Measurements from ENCODE around the gene SCAMP4.
"Not testable (repeated sequence)": the region's sequence is repeated elsewhere in the genome, so short reads cannot be mapped to it uniquely, and the experiment has no call there.

Gene SCAMP4

DNA sequence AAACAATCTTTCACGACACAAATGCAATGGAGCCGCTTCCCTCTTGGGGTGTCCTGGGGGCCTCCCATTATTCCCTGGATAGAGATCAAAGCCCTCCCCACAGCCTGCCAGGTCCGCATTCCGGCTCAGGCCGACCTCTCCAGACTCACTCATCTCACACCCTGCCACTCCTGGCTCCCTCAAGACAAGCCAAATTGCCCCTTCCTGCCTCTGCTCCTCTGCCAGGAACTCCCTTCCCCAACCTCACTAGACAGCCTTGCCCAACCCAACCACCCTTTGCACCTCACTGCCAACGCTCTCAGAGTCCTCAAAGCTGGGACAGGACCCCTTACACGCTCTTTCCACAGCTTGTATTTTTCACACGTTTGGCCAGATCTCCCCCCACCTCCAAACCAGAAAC lies 21.4 kb upstream of the SCAMP4 start:
- no peak for DNase-seq

DNA sequence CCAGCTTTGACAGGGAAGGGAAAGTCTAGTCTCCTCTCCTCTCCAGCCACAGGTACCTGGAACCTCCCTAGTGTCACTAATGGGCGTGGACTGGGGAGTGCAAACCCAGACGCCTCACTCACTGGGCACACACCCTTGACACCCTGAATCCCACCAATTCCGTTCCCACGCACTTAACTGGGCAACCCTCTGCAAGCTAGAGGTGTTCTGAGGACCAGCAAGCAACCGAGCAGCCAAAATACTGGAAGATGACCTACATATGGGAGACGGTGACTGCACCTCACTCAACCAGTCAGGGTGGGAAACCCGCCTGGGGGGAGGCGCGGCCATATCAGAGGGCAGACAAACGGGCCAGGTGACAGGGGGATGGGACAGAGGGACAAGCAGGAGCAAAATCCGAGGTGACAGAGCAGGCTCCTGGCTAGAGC lies 20.9 kb upstream of the SCAMP4 start:
- no peak for DNase-seq

DNA sequence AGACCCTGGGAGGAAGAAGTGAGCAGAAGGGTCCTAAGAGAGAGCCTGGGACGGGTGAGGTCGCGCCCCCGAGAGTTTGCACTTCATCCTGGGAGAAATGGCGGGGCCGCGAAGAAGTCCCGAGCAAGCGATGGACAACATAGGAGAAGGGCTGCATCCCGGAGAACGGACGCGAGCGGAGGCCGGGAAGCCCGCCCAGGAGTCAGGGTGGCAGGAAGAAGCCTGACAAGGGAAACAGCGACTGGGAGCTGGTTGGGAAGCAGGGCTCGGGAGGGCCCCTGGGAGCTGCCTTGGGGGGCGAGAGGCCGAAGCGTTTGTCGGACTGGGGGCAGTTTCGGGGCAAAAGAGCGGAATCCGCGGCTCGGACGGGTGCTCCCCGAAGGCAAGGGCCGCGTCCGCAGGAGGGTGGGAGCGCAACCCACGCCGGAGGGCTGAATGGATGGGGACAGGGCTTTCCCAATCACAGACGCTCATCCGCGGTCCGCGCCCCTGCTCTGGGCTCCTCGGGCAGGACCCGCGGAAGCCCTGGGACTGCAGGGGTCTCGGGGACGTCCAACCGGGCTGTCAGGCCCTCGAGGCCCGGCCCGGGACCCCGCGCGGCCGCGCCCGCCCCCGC lies 20.4 kb upstream of the SCAMP4 start:
- DNase-seq, result no peak

DNA sequence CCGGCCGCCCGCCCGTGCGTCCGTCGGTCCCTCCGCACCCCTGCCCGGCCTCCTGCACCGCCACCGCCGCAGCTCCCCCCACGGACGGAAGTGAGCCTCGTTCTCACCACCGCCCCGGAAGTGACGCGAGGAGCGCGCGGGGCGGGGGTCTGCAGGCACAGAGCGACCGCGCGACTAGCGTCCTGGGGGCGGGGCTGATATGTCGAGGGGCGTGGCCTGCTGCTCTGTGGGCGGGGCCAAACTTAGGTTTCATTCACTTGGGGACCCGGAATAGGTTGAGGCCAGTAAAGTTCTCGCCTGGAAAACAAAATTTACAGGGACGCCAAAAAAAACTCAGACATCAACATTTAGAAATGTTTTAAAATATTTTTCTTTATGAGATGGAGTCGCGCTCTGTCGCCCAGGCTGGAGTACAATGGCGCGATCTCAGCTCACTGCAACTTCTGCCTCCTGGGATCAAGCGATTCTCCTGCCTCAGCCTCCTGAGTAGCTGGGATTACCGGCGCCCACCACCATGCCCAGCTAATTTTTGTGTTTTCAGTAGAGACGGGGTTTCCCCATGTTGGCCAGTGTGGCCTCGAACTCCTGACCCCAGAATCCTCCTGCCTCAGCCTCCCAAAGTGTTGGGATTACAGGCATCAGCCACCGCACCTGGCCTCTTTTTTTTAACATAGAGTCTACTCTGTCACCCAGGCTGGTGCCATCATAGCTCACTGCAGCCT lies 19.6 kb upstream of the SCAMP4 start, which contains the start of gene ABHD17A:
Gene ABHD17A, minus strand, starts transcription at position 99 of the 722 bp plus-strand sequence. CDS start 3,930 bp downstream, outside the sequence.
- DNase-seq, result peak; percentile 98

DNA sequence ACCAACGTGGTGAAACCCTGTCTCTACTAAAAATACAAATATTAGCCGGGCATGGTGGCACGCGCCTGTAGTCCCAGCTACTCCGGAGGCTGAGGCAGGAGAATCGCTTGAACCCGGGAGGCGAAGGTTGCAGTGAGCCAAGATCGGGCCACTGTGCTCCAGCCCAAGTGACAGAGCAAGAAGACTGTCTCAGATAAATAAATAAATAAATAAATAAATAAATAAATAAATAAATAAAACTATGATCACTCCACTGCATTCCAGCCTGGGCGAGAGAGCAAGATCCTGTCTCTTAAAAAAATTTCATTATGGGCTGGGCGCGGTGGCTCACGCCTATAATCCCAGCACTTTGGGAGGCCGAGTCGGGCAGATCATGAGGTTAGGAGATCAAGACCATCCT lies 18.8 kb upstream of the SCAMP4 start:
- not testable (repeated sequence) for DNase-seq

DNA sequence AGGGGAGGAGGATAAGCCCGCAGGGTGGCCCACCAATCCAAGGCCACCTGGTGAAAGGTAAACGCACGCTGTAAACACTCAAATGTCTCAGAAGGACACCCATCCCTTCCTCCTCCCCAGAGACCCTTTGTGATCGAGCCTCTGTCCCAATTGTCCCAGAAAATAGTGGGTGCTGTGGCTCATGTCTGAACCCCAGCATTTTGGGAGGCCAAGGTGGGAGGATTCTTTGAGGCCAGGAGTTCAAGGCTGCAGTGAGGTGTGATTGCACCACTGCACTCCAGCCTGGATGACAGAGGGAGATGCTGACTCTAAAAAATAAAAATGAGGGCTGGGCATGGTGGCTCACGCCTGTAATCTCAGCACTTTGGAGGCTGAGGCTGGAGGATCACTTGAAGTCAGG lies 16.8 kb upstream of the SCAMP4 start:
- no peak for DNase-seq

DNA sequence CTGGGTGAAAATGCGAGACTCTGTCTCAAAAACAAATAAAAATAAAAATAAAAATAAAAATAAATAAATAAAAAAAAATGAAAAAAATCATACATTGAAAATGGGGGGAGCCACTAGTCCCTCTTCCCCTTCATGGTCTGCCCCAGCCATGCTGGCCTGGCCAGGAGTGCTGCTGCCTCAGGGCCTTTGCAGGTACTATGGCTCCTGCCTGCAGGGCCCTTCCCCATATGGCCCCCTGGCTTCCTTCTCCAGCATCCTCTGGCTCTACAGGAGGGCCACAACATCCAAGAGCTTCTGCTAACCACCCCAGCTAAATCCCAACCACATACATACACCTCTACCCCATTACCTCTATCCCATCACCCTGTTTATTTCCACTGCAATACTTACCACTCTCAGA lies 15.3 kb upstream of the SCAMP4 start:
- no peak for DNase-seq

DNA sequence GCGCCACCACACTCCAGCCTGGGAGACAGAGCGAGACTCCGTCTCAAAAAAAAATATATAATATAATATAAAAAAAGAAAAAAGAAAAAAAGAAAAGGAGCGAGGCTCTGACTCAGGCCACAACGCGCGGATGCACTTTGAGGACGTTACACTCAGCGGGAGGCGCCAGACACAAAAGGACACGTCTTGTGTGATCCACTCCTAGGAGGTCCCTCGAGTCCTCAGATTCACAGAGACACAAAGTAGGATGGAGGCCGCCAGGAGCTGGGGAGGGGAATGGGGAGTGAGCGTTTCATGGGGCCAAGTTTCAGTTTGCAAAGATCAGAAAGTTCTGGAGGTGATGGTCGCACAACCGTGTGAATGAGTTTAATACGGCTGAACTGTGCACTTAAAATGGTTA lies 11.4 kb upstream of the SCAMP4 start:
- DNase-seq, result no peak

DNA sequence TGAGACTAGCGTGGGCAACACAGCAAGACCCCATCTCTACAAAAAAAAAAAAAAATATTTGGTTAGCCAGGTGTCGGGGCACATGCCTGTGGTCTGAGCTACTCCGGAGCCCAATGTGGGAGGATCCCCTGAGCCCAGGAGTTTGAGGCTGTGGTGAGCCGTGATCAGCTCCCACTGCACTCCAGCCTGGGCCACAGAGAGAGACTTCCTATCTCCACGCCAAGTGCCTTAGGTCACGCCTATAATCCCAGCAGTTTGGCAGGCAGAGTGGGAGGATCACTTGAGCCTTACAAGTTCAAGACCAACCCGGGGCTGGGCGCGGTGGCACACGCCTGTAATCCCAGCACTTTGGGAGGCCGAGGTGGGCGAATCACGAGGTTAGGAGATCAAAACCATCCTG lies 8.7 kb upstream of the SCAMP4 start:
- no peak for DNase-seq

DNA sequence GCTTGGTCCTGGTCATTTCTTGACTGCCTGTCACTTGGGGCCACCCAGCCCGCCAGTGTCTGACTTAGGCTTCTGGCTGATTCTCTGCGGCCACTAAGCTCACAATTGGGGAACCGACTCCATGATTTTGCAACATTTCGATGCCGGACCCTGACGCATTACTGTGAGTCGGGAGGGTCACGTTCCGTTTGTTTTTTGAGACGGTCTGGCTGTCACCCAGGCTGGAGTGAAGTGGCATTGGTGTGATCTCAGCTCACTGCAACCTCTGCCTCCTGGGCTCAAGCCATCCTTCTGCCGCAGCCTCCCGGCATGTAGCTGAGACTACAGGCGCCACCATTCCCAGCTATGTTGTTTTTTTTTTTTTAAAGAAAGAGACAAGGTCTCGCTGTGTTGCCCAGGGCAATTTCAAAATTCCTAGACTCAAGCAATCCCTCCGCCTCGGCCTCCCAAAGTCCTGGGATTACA lies 3.2 kb upstream of the SCAMP4 start:
- no peak for DNase-seq

DNA sequence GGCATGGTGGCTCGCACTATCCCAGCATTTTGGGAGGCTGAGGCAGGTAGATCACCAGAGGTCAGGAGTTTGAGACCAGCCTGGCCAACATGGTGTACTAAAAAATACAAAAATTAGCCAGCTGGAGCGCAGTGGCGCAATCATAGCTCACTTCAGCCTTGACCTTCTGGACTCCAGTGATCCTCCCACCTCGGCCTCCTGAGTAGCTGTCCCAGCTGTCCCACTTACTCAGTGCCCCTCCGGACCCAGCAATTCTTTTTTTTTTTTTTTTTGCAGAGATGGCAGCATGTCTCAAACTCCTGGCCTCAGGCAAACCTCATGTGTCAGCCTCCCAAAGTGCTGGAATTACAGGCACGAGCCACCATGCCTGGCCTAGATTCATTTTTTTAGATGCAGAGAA lies 2.3 kb upstream of the SCAMP4 start:
- no peak for DNase-seq

DNA sequence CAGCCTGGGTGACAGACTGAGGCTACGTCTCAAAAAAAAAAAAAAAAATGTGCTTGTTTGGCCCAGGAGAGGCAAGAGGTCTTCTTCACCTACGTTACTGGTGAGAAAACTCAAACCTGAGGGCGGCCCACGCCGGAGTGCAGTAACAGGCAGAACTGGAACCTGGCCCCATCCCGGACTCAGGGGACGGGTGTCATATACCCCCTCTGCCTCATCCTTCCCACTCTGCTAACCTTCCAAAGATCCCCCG lies 414 bp upstream of the SCAMP4 start:
- DNase-seq, result no peak

DNA sequence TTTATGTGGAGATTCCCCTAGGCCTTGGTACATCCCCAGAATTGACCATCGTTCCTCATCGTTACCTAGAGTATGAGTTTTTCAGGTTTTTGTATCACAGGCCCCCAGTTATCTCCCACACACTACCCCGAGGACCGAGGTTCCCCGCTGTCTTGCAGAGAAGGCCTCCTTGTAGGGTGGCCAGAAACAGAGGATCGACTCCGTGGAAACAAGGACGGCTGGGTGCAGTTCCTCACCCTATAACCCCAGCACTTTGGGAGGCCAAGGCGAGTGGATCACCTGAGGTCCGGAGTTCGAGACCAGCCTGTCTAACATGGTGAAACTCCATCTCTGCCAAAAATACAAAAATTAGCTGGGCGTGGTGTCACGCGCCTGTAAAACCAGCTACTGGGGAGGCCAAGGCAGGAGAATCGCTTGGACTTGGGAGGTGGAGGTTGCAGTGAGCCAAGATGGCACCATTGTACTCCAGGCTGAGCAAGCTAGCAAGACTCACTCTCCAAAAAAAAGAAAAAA lies 720 bp downstream of the SCAMP4 start:
- DNase-seq, result no peak

DNA sequence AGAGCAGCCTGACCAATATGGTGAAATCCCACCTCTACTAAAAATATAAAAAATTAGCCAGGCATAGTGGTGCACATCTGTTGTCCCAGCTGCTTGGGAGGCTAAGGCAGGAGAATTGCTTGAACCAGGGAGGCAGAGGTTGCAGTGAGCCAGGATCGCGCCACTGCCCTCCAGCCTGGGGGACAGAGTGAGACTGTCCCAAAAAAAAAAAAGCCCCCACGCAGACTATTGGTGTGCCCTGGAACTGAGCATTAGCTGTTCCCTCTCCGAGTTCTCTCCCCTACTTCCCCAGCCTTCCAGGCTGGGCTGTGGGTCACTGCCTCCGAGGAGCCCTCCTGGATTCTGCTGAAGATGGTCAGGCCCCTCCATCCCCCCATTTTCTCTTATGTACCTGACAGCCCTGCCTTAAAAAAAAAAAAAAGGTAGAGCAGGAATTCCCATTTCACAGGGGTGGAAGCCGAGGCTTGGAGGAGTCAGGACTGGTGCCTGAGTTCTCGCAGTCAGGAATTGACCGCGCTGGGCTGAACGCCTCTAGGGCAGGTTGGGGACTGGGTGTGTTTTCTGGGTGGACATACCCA lies 1.9 kb downstream of the SCAMP4 start:
- DNase-seq, result no peak

DNA sequence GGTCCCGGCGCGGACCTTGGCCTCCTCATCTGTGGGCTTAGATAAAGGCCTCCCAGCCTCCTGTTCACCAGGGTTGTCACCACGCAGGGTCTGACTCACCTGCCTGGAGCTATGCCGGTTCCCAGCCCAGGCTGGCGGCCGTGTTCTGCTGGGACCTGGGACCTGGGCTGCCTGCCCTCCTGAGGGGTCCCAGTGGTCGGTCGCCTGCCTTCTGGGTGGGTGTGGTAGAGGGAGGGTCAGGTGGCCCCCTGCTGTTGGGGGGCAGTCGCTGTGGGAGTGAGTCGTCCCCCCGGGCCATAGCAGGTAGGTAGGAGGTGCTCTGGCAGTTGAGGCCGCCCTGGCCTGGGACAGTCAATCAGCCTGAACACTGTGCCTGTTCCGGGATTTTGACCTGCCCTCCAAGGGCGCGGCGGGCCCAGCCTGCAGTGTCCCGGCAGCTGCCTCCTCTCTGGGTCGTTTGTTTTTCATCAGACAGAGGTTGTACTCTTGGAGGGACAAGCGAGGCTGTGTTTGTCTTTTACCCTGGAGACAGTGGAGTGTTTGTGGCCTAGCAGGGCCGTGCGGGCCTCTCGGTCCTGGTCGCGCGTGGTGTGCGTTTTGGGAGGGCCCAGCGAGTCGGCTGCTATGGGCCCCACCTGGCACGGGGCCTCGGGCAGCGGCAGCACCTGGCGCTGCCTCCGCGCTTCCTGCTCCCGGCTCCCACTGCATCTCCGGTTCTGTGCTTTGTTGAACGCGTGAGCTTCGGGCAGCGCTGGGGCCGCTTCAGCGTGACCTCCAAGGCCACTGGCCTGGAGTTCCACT lies 2.6 kb downstream of the SCAMP4 start:
- no peak for DNase-seq

DNA sequence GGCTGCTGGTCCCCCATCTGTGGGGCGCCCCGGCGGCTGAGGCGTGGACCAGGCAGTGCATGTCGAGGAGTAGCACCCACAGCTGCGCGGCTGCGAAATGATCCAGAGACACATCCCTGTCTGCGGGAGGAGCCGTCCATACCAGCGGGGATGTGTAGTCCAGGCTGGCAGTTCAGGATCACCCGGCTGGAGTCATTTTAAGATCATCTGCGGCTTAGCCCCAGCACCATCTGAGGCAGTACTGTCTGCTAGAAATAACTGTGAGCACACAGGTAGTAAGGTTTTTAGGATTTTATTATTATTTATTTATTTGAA lies 3.1 kb downstream of the SCAMP4 start:
- DNase-seq, result no peak

DNA sequence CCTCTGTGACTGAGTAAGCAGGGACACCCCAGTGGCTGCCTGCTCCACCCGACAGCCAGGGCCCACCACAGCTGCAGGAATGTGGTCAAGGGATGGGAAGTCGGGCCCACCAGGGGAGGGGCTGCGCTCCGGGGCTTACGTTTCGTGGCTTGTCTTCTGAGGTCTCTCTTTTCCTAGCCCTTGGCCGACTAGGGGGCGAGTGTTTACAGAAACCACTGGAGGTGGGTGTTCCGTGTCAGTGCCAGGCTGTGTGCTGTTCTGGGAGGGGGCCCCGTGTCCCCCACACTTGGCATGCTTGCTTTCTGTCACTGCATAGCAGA lies 4.5 kb downstream of the SCAMP4 start:
- no peak for DNase-seq

DNA sequence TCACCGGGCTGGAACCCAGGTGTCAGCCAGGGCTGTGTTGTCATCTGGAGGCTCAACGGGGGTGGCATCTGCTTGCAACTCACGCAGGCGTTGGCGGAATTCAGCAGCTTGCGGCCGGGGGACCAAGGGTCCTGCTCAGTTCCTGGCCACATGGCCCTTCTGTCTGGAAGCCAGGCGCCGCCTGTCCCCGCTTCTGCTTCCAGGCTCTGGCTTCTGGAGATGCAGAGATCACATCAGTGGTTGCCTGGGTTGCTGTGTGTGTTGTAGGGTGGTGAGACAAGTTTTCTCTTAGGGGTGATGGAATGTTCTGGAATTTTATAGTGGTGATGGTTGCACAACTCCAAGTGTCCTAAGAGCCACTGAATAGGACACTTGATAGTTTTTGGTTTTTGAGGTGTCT lies 5.0 kb downstream of the SCAMP4 start:
- DNase-seq, result no peak

DNA sequence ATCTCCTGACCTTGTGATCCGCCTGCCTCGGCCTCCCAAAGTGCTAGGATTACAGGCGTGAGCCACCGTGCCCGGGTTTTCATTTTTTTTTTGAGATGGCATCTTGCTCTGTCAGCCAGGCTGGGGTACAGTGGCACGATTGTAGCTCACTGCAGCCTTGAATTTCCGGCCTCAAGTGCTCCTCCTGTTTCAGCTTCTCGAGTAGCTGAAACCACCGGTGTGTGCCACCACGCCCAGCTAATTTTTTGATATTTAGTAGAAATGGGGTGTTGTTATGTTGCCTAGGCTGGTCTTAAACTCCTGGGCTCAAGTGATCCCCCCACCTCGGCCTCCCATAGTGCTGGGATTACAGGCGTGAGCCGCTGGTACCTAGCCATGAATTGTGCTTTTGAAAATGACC lies 5.9 kb downstream of the SCAMP4 start:
- DNase-seq, result no peak

DNA sequence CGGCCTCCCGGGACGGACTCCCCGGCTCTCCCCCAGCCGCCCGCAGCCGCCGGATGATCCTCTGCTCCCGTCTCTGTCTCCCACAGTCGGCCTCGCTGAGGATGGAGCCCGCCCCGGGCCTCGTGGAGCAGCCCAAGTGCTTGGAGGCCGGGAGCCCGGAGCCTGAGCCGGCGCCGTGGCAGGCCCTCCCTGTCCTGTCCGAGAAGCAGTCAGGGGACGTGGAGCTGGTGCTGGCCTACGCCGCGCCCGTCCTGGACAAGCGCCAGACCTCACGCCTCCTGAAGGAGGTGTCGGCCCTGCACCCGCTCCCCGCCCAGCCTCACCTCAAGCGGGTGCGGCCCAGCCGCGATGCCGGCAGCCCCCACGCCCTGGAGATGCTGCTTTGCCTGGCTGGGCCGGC lies 6.8 kb downstream of the SCAMP4 start:
- no peak for DNase-seq

DNA sequence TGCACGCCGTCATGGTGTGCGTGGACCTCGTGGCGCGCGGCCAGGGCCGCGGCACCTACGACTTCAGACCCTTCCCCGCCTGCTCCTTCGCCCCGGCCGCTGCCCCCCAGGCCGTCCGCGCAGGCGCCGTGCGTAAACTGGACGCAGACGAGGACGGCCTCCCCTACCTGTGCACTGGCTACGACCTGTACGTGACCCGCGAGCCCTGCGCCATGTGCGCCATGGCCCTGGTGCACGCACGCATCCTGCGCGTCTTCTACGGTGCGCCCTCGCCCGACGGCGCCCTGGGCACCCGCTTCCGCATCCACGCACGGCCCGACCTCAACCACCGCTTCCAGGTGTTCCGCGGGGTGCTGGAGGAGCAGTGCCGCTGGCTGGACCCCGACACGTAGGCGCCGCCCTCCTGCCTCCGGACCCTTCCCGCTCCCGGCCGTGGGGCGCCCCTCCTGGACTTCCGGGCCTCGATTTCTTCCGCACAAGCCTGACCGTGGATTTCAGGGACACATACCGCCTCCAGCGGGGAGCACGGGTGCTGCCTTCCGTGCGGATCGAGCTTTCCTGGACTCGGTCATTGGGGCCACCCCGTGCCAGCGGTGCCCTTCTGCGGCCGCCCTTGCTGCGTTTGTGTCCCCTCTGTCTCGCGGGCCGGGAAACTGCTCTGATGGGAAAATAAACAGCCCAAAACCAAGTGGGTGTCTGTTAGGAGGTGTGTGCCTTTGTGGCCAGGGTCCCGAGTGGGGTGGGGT lies 7.7 kb downstream of the SCAMP4 start:
- DNase-seq, result no peak

DNA sequence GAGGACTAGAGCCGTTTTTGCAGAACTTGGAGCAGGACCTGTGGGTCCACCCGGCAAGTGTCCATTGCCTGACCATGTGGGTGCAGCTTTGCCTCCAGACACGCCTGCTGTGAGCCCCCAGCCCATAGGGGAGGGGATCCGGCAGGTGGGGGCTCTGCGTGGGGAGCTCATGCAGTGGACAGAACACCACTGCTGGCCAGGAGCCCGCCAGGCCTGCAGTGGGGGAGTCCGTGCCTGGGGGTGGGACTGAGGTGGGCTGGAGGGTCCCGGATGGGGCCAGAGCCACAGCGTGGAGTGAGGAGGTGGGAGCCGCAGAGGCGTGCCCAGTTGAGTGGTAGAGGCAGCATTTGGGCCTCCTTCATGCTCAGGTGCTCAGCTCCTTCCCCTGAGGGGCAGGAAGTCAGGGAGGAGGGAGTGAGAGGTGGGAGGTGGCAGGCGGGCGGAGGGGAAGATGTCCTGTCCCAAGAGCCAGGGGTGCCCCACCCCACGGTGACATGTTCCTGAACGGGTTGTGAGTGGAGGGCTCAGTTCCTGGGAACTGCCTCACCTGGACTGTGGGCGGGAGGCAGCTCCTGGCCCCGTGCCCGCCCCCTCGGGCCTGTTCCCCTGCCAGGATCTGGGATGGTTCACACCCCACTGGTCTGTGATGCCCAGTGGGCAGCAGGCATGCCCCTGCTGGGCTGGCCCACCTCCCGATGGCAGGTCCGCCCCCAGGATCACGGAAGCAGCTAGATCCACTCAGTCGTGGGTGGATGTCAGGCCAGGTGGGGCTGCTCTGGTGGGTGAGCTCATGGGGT lies 8.8 kb downstream of the SCAMP4 start:
- DNase-seq, result no peak

Measured in RPMI8226 (cell line).